ENCODE data around the gene LHPP. TPM values are rescaled to one million over a fixed set of nuclear protein-coding genes. Genes with fewer than 3 reads are reported as not detected.

LHPP gene
- polyA plus RNA-seq, 2 of the 4 experiments (the other 2 are of a cell fraction), result 14.4 to 18.6 TPM

DNA sequence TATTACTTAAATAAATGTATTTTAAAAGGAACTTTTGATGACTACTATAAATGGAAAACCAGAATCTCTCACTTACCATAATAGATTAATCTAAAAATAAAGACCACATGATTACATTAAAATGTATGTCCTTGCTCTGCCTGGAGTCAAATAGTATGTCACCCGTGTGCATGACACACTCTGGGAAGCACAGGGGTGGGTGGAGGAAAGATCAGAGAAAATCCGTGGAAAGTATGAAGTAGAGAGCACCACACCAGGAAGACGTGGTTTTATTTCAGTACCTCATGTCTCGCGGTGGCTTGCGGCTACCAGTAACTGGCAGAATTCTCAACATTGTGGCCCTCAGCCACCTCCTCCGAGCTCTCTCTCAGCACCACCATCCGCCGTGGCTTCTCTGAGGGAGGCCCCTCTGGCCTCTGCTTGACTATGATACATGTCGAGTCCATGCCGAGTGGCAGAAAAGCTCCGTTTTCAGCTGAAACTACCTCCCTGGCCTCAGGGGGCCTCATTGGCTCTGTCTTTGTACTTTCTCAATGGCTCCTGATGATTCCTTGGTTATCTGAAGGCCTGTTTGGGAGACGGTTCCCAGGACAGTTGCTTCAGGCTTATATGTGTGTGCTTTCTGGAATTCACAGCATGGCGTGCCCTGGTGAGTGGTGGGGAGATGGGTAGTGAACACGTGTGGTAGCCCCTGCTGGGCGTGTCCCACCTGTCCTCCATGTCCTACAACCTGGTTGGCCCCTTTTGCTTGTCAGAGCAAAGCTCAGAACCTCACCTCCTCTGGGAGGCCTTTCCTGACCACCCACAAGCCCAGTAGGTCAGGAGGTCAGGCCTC, 49.8 kb downstream of the LHPP start (continued):
- TF ChIP-seq ESRRA (IDR thresholded peaks at IDR 0.05; ENCODE audit: borderline replicate concordance, low read length) (no peak), HDAC2 (IDR thresholded peaks at IDR 0.05) (no peak), EP300 (IDR thresholded peaks at IDR 0.05) (no peak), JUNB (IDR thresholded peaks at IDR 0.05) (no peak)

GRCh38 chr10:124512040-124512428, 50.4 kb downstream of the LHPP start:
- DNase-seq (ENCODE audit: low read depth in 1 of 2, low spot score in 1 of 2) (no peak), FAIRE-seq (no peak), ATAC-seq (no peak)
- no peak overlapping the region for H3K4me2 ChIP-seq
- H3K9me3 ChIP-seq, result no peaks in the 10 kb centered on the region
- ChIA-PET POLR2A (no interaction called here), CTCF (interaction anchor here (1.6 kb wide), 2 partner anchors 18 to 229 kb away, joined by 3 to 4 read pairs; no protein-coding TSS in a partner anchor)
- H3K27ac ChIP-seq, result no peak overlapping the region
- H3K4me1 ChIP-seq, result no peaks in the 10 kb centered on the region
- H3K4me3 ChIP-seq, result no peak overlapping the region
- WGBS (ENCODE audit: missing lambda C conversion rate), result 90% methylated on average over 8 of the region's 8 CpGs
- no peak for TF ChIP-seq HOXA7 (CRISPR knock-in tag; IDR thresholded peaks at IDR 0.05)
- no peak for TF ChIP-seq CHD4 (IDR thresholded peaks at IDR 0.05; ENCODE audit: borderline replicate concordance)
- no peak for TF ChIP-seq FOXS1 (CRISPR knock-in tag; IDR thresholded peaks at IDR 0.05)
- TF ChIP-seq TP53 (CRISPR knock-in tag; IDR thresholded peaks at IDR 0.05), result no peak
- TF ChIP-seq, protein P1, sequence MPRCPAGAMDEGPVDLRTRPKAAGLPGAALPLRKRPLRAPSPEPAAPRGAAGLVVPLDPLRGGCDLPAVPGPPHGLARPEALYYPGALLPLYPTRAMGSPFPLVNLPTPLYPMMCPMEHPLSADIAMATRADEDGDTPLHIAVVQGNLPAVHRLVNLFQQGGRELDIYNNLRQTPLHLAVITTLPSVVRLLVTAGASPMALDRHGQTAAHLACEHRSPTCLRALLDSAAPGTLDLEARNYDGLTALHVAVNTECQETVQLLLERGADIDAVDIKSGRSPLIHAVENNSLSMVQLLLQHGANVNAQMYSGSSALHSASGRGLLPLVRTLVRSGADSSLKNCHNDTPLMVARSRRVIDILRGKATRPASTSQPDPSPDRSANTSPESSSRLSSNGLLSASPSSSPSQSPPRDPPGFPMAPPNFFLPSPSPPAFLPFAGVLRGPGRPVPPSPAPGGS (IDR thresholded peaks at IDR 0.05), result no peak
- no peak for TF ChIP-seq MYC (IDR thresholded peaks at IDR 0.05; ENCODE audit: borderline replicate concordance, low read length)
- TF ChIP-seq PHF8 (IDR thresholded peaks at IDR 0.05; ENCODE audit: borderline replicate concordance, low read depth), result no peak
- TF ChIP-seq HOXB5 (CRISPR knock-in tag; IDR thresholded peaks at IDR 0.05), result no peak
- TF ChIP-seq HDAC2 (IDR thresholded peaks at IDR 0.05), result no peak

- FAIRE-seq, result no peak
- no peak overlapping the region for H3K4me3 ChIP-seq
- H3K4me1 ChIP-seq, result no peaks in the 10 kb centered on the region
- TF ChIP-seq MAZ (IDR thresholded peaks at IDR 0.05; ENCODE audit: borderline replicate concordance, low read depth, low read length), result no peak
- TF ChIP-seq, protein P2, sequence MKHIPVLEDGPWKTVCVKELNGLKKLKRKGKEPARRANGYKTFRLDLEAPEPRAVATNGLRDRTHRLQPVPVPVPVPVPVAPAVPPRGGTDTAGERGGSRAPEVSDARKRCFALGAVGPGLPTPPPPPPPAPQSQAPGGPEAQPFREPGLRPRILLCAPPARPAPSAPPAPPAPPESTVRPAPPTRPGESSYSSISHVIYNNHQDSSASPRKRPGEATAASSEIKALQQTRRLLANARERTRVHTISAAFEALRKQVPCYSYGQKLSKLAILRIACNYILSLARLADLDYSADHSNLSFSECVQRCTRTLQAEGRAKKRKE (CRISPR knock-in tag; IDR thresholded peaks at IDR 0.05; ENCODE audit: low read depth), result no peak
- no peak for TF ChIP-seq CEBPB (IDR thresholded peaks at IDR 0.05)
- TF ChIP-seq, protein P1 (IDR thresholded peaks at IDR 0.05), result no peak
- TF ChIP-seq, protein P3, sequence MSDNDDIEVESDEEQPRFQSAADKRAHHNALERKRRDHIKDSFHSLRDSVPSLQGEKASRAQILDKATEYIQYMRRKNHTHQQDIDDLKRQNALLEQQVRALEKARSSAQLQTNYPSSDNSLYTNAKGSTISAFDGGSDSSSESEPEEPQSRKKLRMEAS (IDR thresholded peaks at IDR 0.05), result no peak
- TF ChIP-seq E2F6 (IDR thresholded peaks at IDR 0.05; ENCODE audit: borderline replicate concordance, low read depth), result no peak
- no peak for TF ChIP-seq GATA3 (IDR thresholded peaks at IDR 0.05; ENCODE audit: borderline replicate concordance)
- no peak for TF ChIP-seq HEYL (CRISPR knock-in tag; IDR thresholded peaks at IDR 0.05)
- TF ChIP-seq ELK1 (IDR thresholded peaks at IDR 0.05; ENCODE audit: low read depth, low read length), result no peak
- no peak for TF ChIP-seq TFCP2L1 (CRISPR knock-in tag; IDR thresholded peaks at IDR 0.05)
- TF ChIP-seq NFE2L2 (conservative IDR thresholded peaks at IDR 0.05; ENCODE audit: low read length), result no peak
- no peak for TF ChIP-seq EHF (CRISPR knock-in tag; IDR thresholded peaks at IDR 0.05)
- DNase-seq (ENCODE audit: low read depth in 1 of 2, low spot score in 1 of 2), result no peak
- H3K9me3 ChIP-seq, result no peaks in the 10 kb centered on the region
- H3K27ac ChIP-seq, result no peak overlapping the region
- no peak overlapping the region for H3K4me2 ChIP-seq
- ATAC-seq, result no peak
- WGBS (ENCODE audit: missing lambda C conversion rate), result 91% methylated on average over 8 of the region's 8 CpGs
- ChIA-PET CTCF (interaction anchor here (4.0 kb wide), 1 partner anchor 17 kb away, joined by 20 read pairs; no protein-coding TSS in a partner anchor), POLR2A (interaction anchor here (0.6 kb wide), 1 partner anchor 51 kb away, joined by 3 read pairs; the partner anchor contains the start of gene LHPP)
Measured at GRCh38 chr10:124512600-124512999, 51.0 kb downstream of the LHPP start.
